K562 (cell line): ENCODE measurements around the gene C3. TPM values are rescaled to one million over a fixed set of nuclear protein-coding genes. Genes with fewer than 3 reads are reported as not detected.

Experiments
- CC2D1A ChIP-seq: fragments of 450-650 bp; IDR thresholded peaks from 2 replicates; pipeline ENCODE4 v1.6.1; 2017; ENCODE audit warnings: mild to moderate bottlenecking
- CREBBP ChIP-seq: IDR thresholded peaks from one replicate; pipeline ENCODE4 v1.6.1; 2012; ENCODE audit warnings: low read depth, mild to moderate bottlenecking, control low read depth, inconsistent platforms, low read length
- EP400 ChIP-seq: fragments of 450-650 bp; IDR thresholded peaks from 2 replicates; pipeline ENCODE4 v1.6.1; 2017; ENCODE audit warnings: antibody characterized with exemption, mild to moderate bottlenecking, moderate library complexity
- FOXK1 ChIP-seq: sonication (generic); formaldehyde crosslinking; IDR thresholded peaks from 2 replicates; pipeline ENCODE4 v1.8.0; 2022; ENCODE audit warnings: missing genetic modification reagents, mild to moderate bottlenecking, borderline replicate concordance
- FOXP1 ChIP-seq: sonication (generic); formaldehyde crosslinking; IDR thresholded peaks from 2 replicates; pipeline ENCODE4 v1.8.0; 2022; ENCODE audit warnings: mild to moderate bottlenecking, missing genetic modification reagents
- KAT7 ChIP-seq: sonication (generic); formaldehyde crosslinking; IDR thresholded peaks from 2 replicates; pipeline ENCODE4 v1.8.0; 2022; ENCODE audit warnings: missing genetic modification reagents, mild to moderate bottlenecking, borderline replicate concordance
- LCOR ChIP-seq: sonication (generic); formaldehyde crosslinking; IDR thresholded peaks from 2 replicates; pipeline ENCODE4 v1.8.0; 2022; ENCODE audit warnings: mild to moderate bottlenecking, missing genetic modification reagents
- MCM2 ChIP-seq: fragments of 450-650 bp; IDR thresholded peaks from 2 replicates; pipeline ENCODE4 v1.6.1; 2017; ENCODE audit warnings: low read depth, mild to moderate bottlenecking
- MTA2 ChIP-seq: fragments of 450-650 bp; IDR thresholded peaks from 2 replicates; pipeline ENCODE4 v1.6.1; 2016; ENCODE audit warnings: low read depth
- NCOA4 ChIP-seq: fragments of 450-650 bp; IDR thresholded peaks from 2 replicates; pipeline ENCODE4 v1.6.1; 2018; ENCODE audit warnings: mild to moderate bottlenecking; ENCODE audit not compliant: partially characterized antibody
- NELFE ChIP-seq: IDR thresholded peaks from 2 replicates; pipeline ENCODE4 v1.6.1; 2011; ENCODE audit warnings: mild to moderate bottlenecking; ENCODE audit not compliant: insufficient read depth, insufficient read length
- NR2C1 ChIP-seq, 2 experiments: fragments of 450-650 bp; IDR thresholded peaks; 2 replicates each; pipeline ENCODE4 v1.6.1; 2017; ENCODE audit warnings: mild to moderate bottlenecking in 2 of 2, antibody characterized with exemption in 1 of 2, inconsistent platforms in 1 of 2, missing compliant biosample characterization in 1 of 2, missing genetic modification characterization in 1 of 2
- PURB ChIP-seq: sonication (generic); formaldehyde crosslinking; IDR thresholded peaks from 2 replicates; pipeline ENCODE4 v1.9.0; 2021; ENCODE audit warnings: low read depth, mild to moderate bottlenecking, missing genetic modification reagents
- SAP30 ChIP-seq: fragments of 200-600 bp; sonication (generic); IDR thresholded peaks from 2 replicates; pipeline ENCODE4 v1.6.1; 2012; ENCODE audit warnings: borderline replicate concordance, low read depth, mild to moderate bottlenecking, moderate library complexity, low read length, control low read depth, inconsistent platforms; ENCODE audit not compliant: insufficient read depth, poor library complexity, severe bottlenecking
- ZBTB1 ChIP-seq: sonication (generic); formaldehyde crosslinking; IDR thresholded peaks from 2 replicates; pipeline ENCODE4 v1.8.1; 2023; ENCODE audit warnings: missing genetic modification reagents, low read depth, mild to moderate bottlenecking, borderline replicate concordance
- ZBTB7A ChIP-seq: IDR thresholded peaks from 2 replicates; pipeline ENCODE4 v1.6.1; 2011; ENCODE audit warnings: low read depth, mild to moderate bottlenecking, low read length, moderate library complexity, borderline replicate concordance; ENCODE audit not compliant: control insufficient read depth
- ZNF589 ChIP-seq: fragments of 200-800 bp; sonication (Bioruptor generic); IDR thresholded peaks from 2 replicates; pipeline ENCODE4 v1.6.1; 2016; ENCODE audit warnings: low read depth, missing genetic modification characterization, missing compliant biosample characterization
- polyA plus RNA-seq, 8 experiments: library from polyadenylated mRNA; depleted of rRNA in 4 of 8; stranded (reverse) in 5 of 8; unstranded in 3 of 8; fragments of >200 nt; fragmentation: Nextera tagmentation in 2 of 8; fragmentation: Illumina TruSeq in 1 of 8; extraction: Ambion mirVana in 2 of 8; extraction: Trizol in 1 of 8; gene quantifications; 2 replicates each; pipeline versions ENCODE4 v1.2.1 to v1.2.3, GENCODE V29; 2011 to 2014; ENCODE audit warnings: inconsistent platforms in 1 of 8, missing spikeins in 1 of 8
- total RNA-seq, 7 experiments: library from RNA; depleted of rRNA in 6 of 7; stranded (reverse); fragments of >200 nt in 6 of 7; fragmentation: Illumina TruSeq in 2 of 7; extraction: Trizol in 2 of 7; gene quantifications; 2 replicates each; pipeline versions ENCODE4 v1.2.1 to v1.2.3, GENCODE V29; 2011 to 2021; ENCODE audit warnings: low replicate concordance in 1 of 7
- TF ChIP-seq, protein P1 (sequence below): fragments of 450-650 bp; conservative IDR thresholded peaks from 2 replicates; pipeline ENCODE4 v1.6.1; 2016; ENCODE audit warnings: missing genetic modification characterization, low read depth, mild to moderate bottlenecking, control low read depth, missing compliant biosample characterization
- TF ChIP-seq, protein P2 (sequence below): fragments of 450-650 bp; IDR thresholded peaks from 2 replicates; pipeline ENCODE4 v1.6.1; 2017; ENCODE audit warnings: antibody characterized with exemption
- TF ChIP-seq, protein P3 (sequence below), 3 experiments: fragments of 200-800 bp in 1 of 3; sonication (Bioruptor generic) in 1 of 3; sonication (generic) in 1 of 3; formaldehyde crosslinking in 1 of 3; IDR thresholded peaks; 2 replicates each; pipeline versions ENCODE4 v1.6.1 to v1.8.0; 2016 to 2022; ENCODE audit warnings: mild to moderate bottlenecking in 2 of 3, missing compliant biosample characterization in 2 of 3, missing genetic modification characterization in 2 of 3, missing genetic modification reagents in 1 of 3
- TF ChIP-seq, protein P4 (sequence below), 2 experiments: fragments of 450-650 bp; conservative IDR thresholded peaks; 2 replicates each; pipeline ENCODE4 v1.6.1; 2017; ENCODE audit warnings: mild to moderate bottlenecking in 2 of 2, moderate library complexity in 2 of 2

The C3 gene
- total and polyA plus RNA-seq, 9 of the 15 experiments (the other 6 are each of a cell fraction or from before 2014, with no cell fraction given) = 0.59 to 10.6 (median 2.2) TPM

DNA sequence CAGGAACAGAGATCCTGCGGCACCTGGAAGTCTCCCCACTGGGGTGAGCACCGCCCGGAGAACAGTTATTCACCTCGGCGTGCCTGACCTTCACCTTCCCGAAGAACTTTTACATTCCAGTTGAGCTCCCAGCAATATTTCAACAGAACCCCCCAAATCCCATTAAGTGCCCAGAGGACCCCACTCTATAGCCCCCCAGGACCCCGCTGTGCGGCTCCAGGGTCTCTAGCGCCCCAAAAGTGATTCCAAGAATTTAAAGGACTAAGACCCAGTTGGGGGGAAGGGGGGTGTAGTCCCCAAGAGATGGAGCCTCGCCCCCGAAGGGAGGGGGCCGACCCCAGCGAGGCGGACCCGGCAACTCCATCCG lies 16.4 kb upstream of the C3 start (continued):
- 0 out of 2 replicates have a peak, but pooled peaks have one; percentile 59 for TF ChIP-seq LCOR (CRISPR knock-in tag)
- peak; percentile 91; the same call in 1 of the 2 replicates for TF ChIP-seq ZBTB7A
- no peak for TF ChIP-seq NCOA4
- TF ChIP-seq EP400 = peak; percentile 17
- no peak for TF ChIP-seq NELFE
- TF ChIP-seq ZBTB1 (CRISPR knock-in tag) = peak; percentile 52; the same call in 1 of the 2 replicates
- no peak for TF ChIP-seq PURB
- TF ChIP-seq MTA2 = 0 out of 2 replicates have a peak, but pooled peaks have one; percentile 22
- TF ChIP-seq FOXK1 (CRISPR knock-in tag) = 0 out of 2 replicates have a peak, but pooled peaks have one; percentile 46
- TF ChIP-seq CC2D1A = no peak
- TF ChIP-seq, protein P1, sequence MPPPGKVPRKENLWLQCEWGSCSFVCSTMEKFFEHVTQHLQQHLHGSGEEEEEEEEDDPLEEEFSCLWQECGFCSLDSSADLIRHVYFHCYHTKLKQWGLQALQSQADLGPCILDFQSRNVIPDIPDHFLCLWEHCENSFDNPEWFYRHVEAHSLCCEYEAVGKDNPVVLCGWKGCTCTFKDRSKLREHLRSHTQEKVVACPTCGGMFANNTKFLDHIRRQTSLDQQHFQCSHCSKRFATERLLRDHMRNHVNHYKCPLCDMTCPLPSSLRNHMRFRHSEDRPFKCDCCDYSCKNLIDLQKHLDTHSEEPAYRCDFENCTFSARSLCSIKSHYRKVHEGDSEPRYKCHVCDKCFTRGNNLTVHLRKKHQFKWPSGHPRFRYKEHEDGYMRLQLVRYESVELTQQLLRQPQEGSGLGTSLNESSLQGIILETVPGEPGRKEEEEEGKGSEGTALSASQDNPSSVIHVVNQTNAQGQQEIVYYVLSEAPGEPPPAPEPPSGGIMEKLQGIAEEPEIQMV = peak; percentile 72; the same call in 1 of the 2 replicates
- TF ChIP-seq KAT7 (CRISPR knock-in tag) = peak; percentile 94; the same call in 1 of the 2 replicates
- TF ChIP-seq, protein P2, sequence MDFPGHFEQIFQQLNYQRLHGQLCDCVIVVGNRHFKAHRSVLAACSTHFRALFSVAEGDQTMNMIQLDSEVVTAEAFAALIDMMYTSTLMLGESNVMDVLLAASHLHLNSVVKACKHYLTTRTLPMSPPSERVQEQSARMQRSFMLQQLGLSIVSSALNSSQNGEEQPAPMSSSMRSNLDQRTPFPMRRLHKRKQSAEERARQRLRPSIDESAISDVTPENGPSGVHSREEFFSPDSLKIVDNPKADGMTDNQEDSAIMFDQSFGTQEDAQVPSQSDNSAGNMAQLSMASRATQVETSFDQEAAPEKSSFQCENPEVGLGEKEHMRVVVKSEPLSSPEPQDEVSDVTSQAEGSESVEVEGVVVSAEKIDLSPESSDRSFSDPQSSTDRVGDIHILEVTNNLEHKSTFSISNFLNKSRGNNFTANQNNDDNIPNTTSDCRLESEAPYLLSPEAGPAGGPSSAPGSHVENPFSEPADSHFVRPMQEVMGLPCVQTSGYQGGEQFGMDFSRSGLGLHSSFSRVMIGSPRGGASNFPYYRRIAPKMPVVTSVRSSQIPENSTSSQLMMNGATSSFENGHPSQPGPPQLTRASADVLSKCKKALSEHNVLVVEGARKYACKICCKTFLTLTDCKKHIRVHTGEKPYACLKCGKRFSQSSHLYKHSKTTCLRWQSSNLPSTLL = 0 out of 2 replicates have a peak, but pooled peaks have one; percentile 16
- no peak for TF ChIP-seq CREBBP
- no peak for TF ChIP-seq NR2C1 (IDR thresholded peaks at IDR 0.05)
- TF ChIP-seq NR2C1 (tag; IDR thresholded peaks at IDR 0.05) = peak; percentile 71; the same call in 1 of the 2 replicates
- peak; percentile 39; the same call in 1 of the 2 replicates for TF ChIP-seq ZNF589 (CRISPR knock-in tag)
- peak; percentile 62; the same call in 1 of the 2 replicates for TF ChIP-seq MCM2
- no peak for TF ChIP-seq FOXP1 (CRISPR knock-in tag)
- TF ChIP-seq SAP30 = peak; percentile 39
- TF ChIP-seq, protein P3, sequence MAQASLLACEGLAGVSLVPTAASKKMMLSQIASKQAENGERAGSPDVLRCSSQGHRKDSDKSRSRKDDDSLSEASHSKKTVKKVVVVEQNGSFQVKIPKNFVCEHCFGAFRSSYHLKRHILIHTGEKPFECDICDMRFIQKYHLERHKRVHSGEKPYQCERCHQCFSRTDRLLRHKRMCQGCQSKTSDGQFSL (CRISPR knock-in tag; IDR thresholded peaks at IDR 0.05) = peak; percentile 74; the same call in 1 of the 2 replicates
- TF ChIP-seq, protein P3 (tag; IDR thresholded peaks at IDR 0.05) = peak in 1 of 2 experiments; percentile 65; a peak in 1 of 4 replicates
- TF ChIP-seq, protein P4, sequence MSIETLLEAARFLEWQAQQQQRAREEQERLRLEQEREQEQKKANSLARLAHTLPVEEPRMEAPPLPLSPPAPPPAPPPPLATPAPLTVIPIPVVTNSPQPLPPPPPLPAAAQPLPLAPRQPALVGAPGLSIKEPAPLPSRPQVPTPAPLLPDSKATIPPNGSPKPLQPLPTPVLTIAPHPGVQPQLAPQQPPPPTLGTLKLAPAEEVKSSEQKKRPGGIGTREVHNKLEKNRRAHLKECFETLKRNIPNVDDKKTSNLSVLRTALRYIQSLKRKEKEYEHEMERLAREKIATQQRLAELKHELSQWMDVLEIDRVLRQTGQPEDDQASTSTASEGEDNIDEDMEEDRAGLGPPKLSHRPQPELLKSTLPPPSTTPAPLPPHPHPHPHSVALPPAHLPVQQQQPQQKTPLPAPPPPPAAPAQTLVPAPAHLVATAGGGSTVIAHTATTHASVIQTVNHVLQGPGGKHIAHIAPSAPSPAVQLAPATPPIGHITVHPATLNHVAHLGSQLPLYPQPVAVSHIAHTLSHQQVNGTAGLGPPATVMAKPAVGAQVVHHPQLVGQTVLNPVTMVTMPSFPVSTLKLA (conservative IDR thresholded peaks at IDR 0.05) = peak; percentile 27 to 55; a peak in 2 of 4 replicates
- TF ChIP-seq, all 486 proteins: peak for 20
